GM12878 (cell line): ENCODE results near the gene VWA3B.

ENCODE experiments used
- JUND ChIP-seq: IDR thresholded peaks from 2 replicates; pipeline ENCODE4 v1.6.1; 2012; ENCODE audit warnings: low read depth, mild to moderate bottlenecking, low read length, improper control_type of control experiment, moderate library complexity
- NRF1 ChIP-seq: conservative IDR thresholded peaks from 2 replicates; pipeline ENCODE4 v1.6.1; 2011; ENCODE audit warnings: mild to moderate bottlenecking, low read depth, low read length, improper control_type of control experiment
- PAX5 ChIP-seq: IDR thresholded peaks from 2 replicates; pipeline ENCODE4 v1.6.1; 2011; ENCODE audit warnings: low read depth, low read length, borderline replicate concordance
- POLR2AphosphoS5 ChIP-seq: IDR thresholded peaks from 2 replicates; pipeline ENCODE4 v1.6.1; 2011; ENCODE audit warnings: mild to moderate bottlenecking, low read length, inconsistent platforms
- TF ChIP-seq, protein P1 (sequence below), 3 experiments: IDR thresholded peaks in 2 of 3; conservative IDR thresholded peaks in 1 of 3; 2 replicates each; pipeline ENCODE4 v1.5.1; 2011; ENCODE audit warnings: low read depth in 3 of 3, low read length in 3 of 3, mild to moderate bottlenecking in 3 of 3, control low read depth in 2 of 3, moderate library complexity in 2 of 3, inconsistent platforms in 1 of 3, mixed read lengths in 1 of 3; ENCODE audit not compliant: control insufficient read depth in 2 of 3, insufficient read depth in 1 of 3; ENCODE audit errors: extremely low read depth in 1 of 3
- TF ChIP-seq, protein P2 (sequence below): IDR thresholded peaks from 2 replicates; pipeline ENCODE4 v1.6.1; 2011; ENCODE audit warnings: low read depth, mild to moderate bottlenecking, low read length, moderate library complexity, borderline replicate concordance; ENCODE audit errors: extremely low read depth

DNA sequence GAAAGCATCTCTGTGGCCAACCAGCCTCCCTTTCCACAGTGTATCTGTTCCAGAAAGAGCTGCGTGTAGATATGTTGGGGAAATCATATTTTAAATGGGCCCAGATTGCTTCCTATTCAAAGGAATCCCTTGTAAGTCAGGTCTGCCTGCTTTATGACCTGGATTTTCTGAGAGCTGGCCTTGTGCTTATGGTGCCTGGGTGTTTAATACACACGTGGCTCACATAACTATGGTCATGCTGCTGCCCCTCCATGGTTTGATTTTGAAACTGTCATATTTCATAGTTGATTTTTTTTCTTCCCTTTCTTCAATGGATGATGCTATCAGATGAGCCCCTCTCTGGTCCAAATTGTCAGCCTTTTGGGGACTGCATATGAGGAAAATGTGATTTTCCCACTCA is 147.8 kb downstream of the VWA3B start:
- TF ChIP-seq, protein P1, sequence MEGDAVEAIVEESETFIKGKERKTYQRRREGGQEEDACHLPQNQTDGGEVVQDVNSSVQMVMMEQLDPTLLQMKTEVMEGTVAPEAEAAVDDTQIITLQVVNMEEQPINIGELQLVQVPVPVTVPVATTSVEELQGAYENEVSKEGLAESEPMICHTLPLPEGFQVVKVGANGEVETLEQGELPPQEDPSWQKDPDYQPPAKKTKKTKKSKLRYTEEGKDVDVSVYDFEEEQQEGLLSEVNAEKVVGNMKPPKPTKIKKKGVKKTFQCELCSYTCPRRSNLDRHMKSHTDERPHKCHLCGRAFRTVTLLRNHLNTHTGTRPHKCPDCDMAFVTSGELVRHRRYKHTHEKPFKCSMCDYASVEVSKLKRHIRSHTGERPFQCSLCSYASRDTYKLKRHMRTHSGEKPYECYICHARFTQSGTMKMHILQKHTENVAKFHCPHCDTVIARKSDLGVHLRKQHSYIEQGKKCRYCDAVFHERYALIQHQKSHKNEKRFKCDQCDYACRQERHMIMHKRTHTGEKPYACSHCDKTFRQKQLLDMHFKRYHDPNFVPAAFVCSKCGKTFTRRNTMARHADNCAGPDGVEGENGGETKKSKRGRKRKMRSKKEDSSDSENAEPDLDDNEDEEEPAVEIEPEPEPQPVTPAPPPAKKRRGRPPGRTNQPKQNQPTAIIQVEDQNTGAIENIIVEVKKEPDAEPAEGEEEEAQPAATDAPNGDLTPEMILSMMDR (IDR thresholded peaks at IDR 0.05 in 2 of 3, conservative IDR thresholded peaks at IDR 0.05 in 1 of 3; ENCODE audit: control insufficient read depth in 2 of 3, extremely low read depth in 1 of 3, insufficient read depth in 1 of 3, low read depth in 3 of 3, low read length in 3 of 3), result no peak
- TF ChIP-seq NRF1 (no peak), JUND (no peak), PAX5 (no peak), POLR2AphosphoS5 (no peak)
- TF ChIP-seq, protein P2, sequence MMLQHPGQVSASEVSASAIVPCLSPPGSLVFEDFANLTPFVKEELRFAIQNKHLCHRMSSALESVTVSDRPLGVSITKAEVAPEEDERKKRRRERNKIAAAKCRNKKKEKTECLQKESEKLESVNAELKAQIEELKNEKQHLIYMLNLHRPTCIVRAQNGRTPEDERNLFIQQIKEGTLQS, result no peak
